ENCODE results near the gene DHRSX.

GRCh38 chrX:2317527-2318055 is 183.2 kb downstream of the DHRSX start:
- TF ChIP-seq POLR2AphosphoS5 (IDR thresholded peaks at IDR 0.05) (no peak), POLR2A (IDR thresholded peaks at IDR 0.05) (no peak)

Data from prostate gland (tissue), 1 donor.